DMS 273 (cell line): ENCODE results near the gene SEC14L1.

Experiments
- DNase-seq: peaks from one replicate; lab custom pipeline; 2025; ENCODE audit not compliant: unreplicated experiment; lab: John Stamatoyannopoulos, UW

Gene SEC14L1

GRCh38 chr17:77188084-77189066 lies 47.6 kb downstream of the SEC14L1 start:
- no peak for DNase-seq

- no peak for DNase-seq
These were observed 48.4 kb downstream of the SEC14L1 start for GRCh38 chr17:77189148-77189547.

GRCh38 chr17:77190576-77190975 lies 49.8 kb downstream of the SEC14L1 start:
- DNase-seq, result no peak

GRCh38 chr17:77191244-77191643 lies 50.5 kb downstream of the SEC14L1 start:
- no peak for DNase-seq

GRCh38 chr17:77193653-77194052 lies 52.9 kb downstream of the SEC14L1 start:
- no peak for DNase-seq

GRCh38 chr17:77194179-77194578 lies 53.4 kb downstream of the SEC14L1 start:
- DNase-seq, result no peak

GRCh38 chr17:77196251-77196650 lies 55.5 kb downstream of the SEC14L1 start:
- DNase-seq, result no peak

GRCh38 chr17:77197115-77197514 lies 56.3 kb downstream of the SEC14L1 start:
- no peak for DNase-seq

GRCh38 chr17:77200711-77201110 lies 59.9 kb downstream of the SEC14L1 start:
- no peak for DNase-seq

GRCh38 chr17:77203436-77203835 lies 62.7 kb downstream of the SEC14L1 start:
- no peak for DNase-seq

- no peak for DNase-seq
These were observed 63.1 kb downstream of the SEC14L1 start for GRCh38 chr17:77203846-77204245.

GRCh38 chr17:77204536-77204935 lies 63.8 kb downstream of the SEC14L1 start:
- DNase-seq, result no peak

- no peak for DNase-seq
These were observed 64.8 kb downstream of the SEC14L1 start for GRCh38 chr17:77205396-77206125.

GRCh38 chr17:77206158-77206956 lies 65.6 kb downstream of the SEC14L1 start:
- no peak for DNase-seq

- DNase-seq, result no peak
These were observed 67.0 kb downstream of the SEC14L1 start for GRCh38 chr17:77207689-77208216.

- no peak for DNase-seq
These were observed 67.5 kb downstream of the SEC14L1 start for GRCh38 chr17:77208217-77208808.

- DNase-seq, result no peak
These were observed 68.1 kb downstream of the SEC14L1 start for GRCh38 chr17:77208856-77209255.

GRCh38 chr17:77209330-77209748 lies 68.6 kb downstream of the SEC14L1 start:
- DNase-seq, result no peak

GRCh38 chr17:77210331-77210730 lies 69.6 kb downstream of the SEC14L1 start:
- DNase-seq, result no peak

- no peak for DNase-seq
These were observed 70.3 kb downstream of the SEC14L1 start for GRCh38 chr17:77210946-77211541.
